Stimulated activated CD8-positive, alpha-beta memory T cell treated with anti-CD3 and anti-CD28 coated beads, Interleukin-4, amount 100 ng/mL, for 48 hours (primary cell): Measurements from ENCODE around the gene RTBDN.
A peak's percentile ranks its signal among the peaks of the same experiment; 100 is the strongest.
"Not testable (repeated sequence)": the region's sequence is repeated elsewhere in the genome, so short reads cannot be mapped to it uniquely, and the experiment has no call there.

Source experiments
- DNase-seq: peaks from one replicate; pipeline ENCODE4 v3.0.0-alpha.2; 2020

Gene RTBDN

GRCh38 chr19:12817810-12818209 lies 16.6 kb downstream of the RTBDN start:
- DNase-seq: not testable (repeated sequence)

DNA sequence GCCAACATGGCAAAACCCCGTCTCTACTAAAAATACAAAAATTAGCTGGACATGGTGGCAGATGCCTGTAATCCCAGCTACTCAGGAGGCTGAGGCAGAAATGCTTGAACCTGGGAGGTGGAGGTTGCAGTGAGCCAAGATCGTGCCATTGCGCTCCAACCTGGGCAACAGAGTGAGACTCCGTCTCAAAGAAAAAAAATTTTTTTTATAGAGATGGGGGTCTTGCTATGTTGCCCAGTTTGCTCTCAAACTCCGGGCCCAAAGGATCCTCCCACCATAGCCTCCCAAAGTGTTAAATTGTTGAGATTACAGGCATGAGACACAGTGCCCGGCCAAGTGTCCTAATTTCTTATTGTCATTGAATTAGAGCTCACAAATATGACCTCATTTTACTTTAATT lies 17.2 kb downstream of the RTBDN start:
- not testable (repeated sequence) for DNase-seq

DNA sequence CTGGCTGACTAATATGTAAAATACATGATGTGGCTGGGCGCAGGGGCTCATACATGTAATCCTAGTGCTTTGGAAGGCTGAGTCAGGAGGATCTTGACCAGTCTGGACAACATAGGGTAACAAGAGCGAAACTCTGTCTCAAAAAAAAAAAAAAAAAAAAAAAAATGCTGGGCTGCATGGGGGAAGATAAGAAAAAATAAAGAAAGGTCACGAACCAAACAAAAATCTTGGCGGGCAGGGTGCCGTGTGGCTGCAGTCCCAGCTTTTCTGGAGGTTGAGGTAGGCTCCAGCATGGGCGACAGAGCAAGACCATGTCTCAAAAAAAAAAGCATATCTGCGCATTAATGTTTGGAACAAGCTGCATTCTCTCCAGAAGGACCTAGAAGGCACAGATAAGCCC lies 19.3 kb downstream of the RTBDN start:
- DNase-seq: no peak

DNA sequence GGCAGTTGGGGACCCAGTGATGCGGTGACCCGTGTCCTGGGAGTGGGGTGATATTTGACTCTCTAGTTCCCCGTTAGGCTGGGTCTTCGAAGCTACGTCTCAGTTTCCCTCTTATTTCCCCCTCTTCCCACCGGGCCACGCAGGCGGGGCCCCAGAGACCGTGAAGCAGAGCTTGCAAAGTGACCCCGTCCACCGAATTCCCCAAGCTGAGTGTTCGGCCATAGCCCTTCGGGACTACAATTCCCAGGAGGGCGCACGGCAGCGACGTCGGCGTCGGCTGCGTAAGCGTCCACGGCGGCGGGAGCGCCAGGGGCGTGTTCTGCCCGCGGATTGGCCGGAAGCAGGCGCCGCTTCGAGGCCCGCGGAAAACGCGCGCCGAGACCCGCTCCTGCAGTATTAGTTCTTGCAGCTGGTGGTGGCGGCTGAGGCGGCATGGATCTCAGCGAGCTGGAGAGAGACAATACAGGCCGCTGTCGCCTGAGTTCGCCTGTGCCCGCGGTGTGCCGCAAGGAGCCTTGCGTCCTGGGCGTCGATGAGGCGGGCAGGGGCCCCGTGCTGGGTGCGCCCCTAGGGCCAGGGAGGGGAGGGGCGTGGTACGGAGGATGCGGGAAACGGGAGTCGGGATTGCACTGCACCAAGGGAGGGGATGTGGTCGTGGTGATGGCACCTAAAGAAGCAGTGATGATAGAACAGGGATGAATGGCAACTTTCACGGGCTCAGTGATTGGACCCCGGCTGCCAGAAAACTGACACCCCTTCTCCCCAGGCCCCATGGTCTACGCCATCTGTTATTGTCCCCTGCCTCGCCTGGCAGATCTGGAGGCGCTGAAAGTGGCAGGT lies 27.9 kb downstream of the RTBDN start, which contains the start of gene RNASEH2A:
TSS of gene RNASEH2A (plus strand) at position 343 of the 840 bp plus-strand sequence. CDS start at position 433, 90 bp downstream.
- peak; percentile 92 for DNase-seq

DNA sequence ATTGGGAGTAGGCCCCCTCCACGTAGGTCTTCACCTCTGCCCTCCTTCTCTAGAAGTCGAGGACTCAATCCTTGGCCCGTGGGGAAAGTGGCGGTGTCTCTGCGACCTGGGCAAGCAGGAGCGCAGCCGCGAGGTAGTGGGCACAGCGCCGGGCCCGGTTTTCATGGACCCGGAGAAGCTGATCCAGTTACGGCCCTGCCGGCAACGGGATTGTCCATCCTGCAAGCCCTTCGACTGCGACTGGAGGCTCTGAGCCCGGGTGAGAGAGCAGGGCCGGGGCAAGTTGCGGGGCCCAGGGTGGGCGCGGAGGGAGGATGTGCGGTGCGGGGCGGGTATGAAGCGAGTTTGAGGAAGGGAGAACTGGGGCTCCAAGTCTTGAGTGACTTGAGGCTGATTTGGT lies 30.3 kb downstream of the RTBDN start:
- no peak for DNase-seq

DNA sequence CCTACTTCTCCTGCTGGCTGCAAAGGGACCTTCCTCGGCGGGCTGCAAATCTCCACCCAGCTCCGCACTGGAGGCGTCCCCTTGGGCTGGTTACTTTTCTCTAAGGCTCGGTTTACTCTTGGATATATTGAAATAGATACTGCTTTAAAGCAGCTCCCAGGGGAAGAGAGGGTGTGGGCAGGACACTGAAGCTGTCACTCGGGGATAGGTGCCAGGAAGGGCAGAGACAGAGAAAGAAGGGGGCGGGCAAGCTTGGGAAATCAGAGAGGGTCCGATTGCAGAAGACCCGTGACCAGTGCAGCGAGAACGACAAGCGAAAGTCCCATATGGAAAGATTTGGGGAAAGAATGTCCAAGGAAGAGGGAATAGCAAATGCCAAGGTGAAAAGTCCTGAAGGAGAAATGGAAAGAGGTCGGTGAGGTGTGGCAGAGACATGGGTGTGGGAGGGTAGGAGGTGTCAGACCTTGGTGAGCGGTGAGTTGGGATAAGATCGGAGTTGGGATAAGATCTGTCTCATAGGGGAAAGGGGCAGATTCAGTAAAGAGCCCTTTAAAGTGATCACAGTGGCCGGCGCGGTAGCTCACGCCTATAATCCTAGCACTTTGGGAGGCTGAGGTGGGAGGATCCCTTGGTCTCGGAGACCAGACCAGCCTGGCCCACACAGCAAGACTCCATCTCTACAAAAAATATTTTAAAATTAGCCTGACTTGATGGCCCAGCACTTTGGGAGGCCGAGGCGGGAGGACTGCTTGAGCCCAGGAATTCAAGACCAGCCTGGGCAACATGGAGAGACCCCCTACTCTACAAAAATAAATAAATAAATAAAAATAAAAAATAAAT lies 31.9 kb downstream of the RTBDN start:
- no peak for DNase-seq

GRCh38 chr19:12801466-12802266 lies 32.7 kb downstream of the RTBDN start, which contains the start of the genes PRDX2 and THSD8:
Gene PRDX2 (minus strand): TSS chr19:12801800. CDS start chr19:12801261, 539 bp downstream.
Gene THSD8 (plus strand): TSS chr19:12802069. CDS start chr19:12802072, 3 bp downstream.
- peak; percentile 85 for DNase-seq

- peak; percentile 58 for DNase-seq
Observed at GRCh38 chr19:12800923-12801465, 33.4 kb downstream of the RTBDN start.

DNA sequence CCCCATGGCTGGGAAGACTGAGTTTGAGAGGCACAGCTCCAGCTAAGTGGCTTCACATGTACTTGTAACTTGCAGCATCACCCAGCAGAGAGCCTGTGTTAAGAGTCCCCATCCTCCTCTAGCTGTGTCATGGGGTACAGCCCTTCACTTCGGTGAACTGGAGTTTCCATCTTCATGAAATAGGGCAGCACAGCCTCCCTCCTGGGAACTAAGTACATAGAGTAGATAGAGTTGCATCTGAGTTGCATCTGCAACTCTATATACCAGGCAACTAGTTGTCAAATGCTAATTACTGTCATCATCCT lies 34.0 kb downstream of the RTBDN start:
- no peak for DNase-seq

DNA sequence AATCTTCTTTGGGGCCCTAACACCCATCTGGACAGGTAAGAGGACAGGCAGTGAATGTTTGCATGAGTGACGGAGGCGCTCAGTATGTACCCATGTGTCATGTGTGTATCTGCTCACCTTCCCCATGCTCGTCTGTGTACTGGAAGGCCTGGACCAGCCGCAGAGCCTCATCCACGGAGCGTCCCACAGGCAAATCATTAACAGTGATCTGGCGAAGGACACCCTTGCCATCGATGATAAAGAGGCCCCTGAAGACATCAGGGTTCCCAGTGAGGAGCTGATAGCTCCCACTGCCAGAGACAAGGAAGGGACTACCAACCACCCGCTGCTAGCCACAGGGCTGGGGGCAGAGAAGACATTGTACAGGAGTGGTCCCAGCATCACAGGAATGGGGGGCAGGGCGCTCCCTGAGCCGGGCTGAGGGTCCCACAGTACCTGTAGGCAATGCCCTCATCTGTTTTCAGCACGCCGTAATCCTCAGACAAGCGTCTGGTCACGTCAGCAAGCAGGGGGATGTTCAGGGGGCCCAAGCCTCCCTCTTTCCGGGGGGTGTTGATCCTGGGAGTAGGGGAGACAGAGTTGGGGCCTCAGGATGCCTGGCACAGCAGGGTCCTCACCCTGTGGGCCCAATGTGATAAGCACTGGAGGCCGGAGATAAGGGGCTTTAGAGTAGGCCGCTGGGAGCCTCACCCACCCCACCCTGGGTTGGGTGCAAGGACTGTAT lies 34.5 kb downstream of the RTBDN start:
- no peak for DNase-seq

- not testable (repeated sequence) for DNase-seq
Observed at GRCh38 chr19:12797607-12798006, 36.8 kb downstream of the RTBDN start.

- DNase-seq: no peak
Observed at GRCh38 chr19:12797141-12797587, 37.2 kb downstream of the RTBDN start.

DNA sequence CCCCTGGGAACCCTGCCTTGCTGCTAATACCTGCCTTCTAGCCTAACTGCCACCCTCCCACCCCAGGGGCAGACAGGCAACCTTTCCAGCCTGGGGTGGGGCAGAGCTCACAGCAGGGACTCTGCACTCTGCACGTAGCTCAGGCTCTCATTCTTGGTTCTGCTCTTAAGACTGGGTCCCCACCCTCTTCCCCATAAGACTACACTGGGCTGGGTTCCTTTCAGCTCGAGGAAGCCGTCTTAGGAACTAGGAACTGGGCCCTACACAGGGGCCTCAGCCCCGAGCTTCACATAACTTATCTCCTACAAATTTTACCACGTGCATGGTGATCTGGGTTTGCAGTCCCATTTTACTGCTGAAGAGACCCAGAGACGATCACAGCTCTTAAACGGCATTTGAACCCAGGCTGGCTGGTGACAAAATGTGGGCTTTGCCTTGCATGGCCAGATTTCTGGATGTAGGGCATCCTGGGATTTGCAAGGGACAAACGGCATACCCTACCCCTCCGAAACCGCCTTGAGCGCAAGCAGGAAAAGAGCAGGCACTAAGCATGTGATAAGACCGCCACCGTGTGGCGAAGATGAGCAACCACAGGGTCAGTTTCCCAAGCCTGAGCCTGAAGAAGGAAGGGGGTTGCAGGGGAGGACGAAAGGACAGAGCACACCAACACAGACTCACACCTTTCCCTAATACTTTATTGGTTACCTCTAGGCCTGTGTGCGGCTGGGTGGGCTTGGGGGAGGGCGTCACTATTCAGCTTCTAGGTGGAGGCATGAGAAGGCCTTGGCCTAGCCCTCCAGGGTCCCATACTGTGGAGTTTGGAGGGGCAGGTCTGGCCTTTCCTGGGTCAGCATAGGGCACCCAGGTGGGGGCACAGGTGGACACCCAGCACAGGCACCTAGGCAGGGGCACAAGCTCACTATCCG lies 38.0 kb downstream of the RTBDN start:
- peak; percentile 83 for DNase-seq

DNA sequence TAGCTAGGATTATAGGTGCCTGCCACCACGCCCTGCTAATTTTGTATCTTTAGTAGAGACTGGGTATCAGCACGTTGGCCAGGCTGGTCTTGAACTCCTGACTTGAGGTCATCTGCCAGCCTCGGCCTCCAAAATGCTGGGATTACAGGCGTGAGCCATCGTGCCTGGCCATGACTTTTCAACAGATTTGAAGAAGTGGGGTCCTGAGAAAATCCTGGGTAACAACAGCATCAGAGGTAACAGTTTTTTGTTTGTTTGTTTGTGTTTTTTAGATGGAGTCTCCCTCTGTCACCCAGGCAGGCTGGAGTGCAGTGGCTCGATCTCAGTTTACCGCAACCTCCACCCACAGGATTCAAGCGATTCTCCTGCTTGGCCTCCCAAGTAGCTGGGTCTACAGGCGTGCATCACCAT lies 39.4 kb downstream of the RTBDN start:
- no peak for DNase-seq

- DNase-seq: no peak
Observed at GRCh38 chr19:12794196-12794941, 40.0 kb downstream of the RTBDN start.

- DNase-seq: peak; percentile 94
Observed at GRCh38 chr19:12793290-12794195, 40.8 kb downstream of the RTBDN start.

DNA sequence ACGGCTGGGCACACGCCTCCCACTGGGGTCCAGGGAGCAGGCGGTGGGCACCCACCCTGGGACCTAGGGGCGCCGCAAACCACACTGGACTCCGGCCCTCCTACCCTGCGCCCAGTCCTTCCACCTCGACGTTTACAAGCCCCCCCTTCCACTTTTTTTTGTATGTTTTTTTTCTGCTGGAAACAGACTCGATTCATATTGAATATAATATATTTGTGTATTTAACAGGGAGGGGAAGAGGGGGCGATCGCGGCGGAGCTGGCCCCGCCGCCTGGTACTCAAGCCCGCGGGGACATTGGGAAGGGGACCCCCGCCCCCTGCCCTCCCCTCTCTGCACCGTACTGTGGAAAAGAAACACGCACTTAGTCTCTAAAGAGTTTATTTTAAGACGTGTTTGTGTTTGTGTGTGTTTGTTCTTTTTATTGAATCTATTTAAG lies 41.5 kb downstream of the RTBDN start:
- no peak for DNase-seq

- DNase-seq: peak; percentile 81
Observed at GRCh38 chr19:12792051-12792852, 42.1 kb downstream of the RTBDN start.
